ENCODE results near the gene KNCN. TPM values are rescaled to one million over a fixed set of nuclear protein-coding genes. Genes with fewer than 3 reads are reported as not detected.

KNCN gene
- total RNA-seq: not detected in 2 replicates

DNA sequence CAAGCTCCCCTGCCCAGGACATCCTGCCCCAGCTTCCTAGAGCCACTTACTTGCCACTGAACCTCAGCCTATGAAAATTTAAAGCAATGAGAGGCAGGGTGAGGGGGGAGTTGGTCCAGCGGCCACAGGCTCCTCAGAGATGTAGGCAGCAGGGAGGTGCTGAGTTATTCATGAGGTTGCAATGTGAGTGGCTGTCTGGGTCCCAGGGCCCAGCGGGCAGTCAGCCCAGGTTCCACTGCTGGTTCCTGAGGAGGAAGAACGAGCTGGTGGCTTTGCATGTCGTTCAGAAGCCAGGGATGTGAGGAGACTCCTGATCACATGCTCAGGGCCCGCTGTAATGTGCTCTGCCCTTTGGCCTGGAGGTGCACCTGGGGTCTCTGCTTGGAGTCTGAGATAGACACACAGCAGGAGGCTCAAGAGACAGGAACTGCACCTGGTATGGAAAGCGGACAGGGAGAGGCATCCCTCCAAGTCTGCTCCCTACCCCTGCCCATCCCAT lies at the start of gene KNCN:
Gene KNCN, minus strand, starts transcription at position 51 of the 499 bp plus-strand sequence. CDS start 432 bp downstream, outside the sequence.

Other genes starting within 250 kb of the KNCN start
- gene LRRC41, start 248.0 kb downstream of the KNCN start, total RNA-seq: 95.2 and 104 TPM in 2 replicates
- gene UQCRH, start 247.9 kb downstream of the KNCN start, total RNA-seq: 342 and 511 TPM in 2 replicates
- gene NSUN4, start 210.8 kb downstream of the KNCN start, total RNA-seq: 11.7 and 18.3 TPM in 2 replicates
- 0.43 and 2.1 TPM in 2 replicates for gene FAAH, start 157.3 kb downstream of the KNCN start, total RNA-seq
- not detected in 2 replicates for gene DMBX1, start 61.8 kb downstream of the KNCN start, total RNA-seq
- 6.9 and 13.4 TPM in 2 replicates for gene MKNK1, start 52.6 kb upstream of the KNCN start, total RNA-seq
- 4.8 and 7.4 TPM in 2 replicates for gene MOB3C, start 65.2 kb upstream of the KNCN start, total RNA-seq
- gene ATPAF1, start 116.7 kb upstream of the KNCN start, total RNA-seq: 33.7 and 35.3 TPM in 2 replicates
- gene TEX38, start 120.2 kb upstream of the KNCN start, total RNA-seq: not detected in 2 replicates
- 43.5 and 48.1 TPM in 2 replicates for gene EFCAB14, start 167.5 kb upstream of the KNCN start, total RNA-seq
- not detected in 2 replicates for gene CYP4B1, start 247.4 kb upstream of the KNCN start, total RNA-seq

Measured in pericardium fibroblast (primary cell).